WTC11 (cell line): ENCODE measurements around the gene TFF2.

Source experiments
- CREB1 ChIP-seq: sonication (generic); formaldehyde crosslinking; IDR thresholded peaks from 2 replicates; pipeline ENCODE4 v1.8.0; 2023; ENCODE audit warnings: mild to moderate bottlenecking, missing genetic modification reagents
- TF ChIP-seq, protein P1 (sequence below): fragments of 200-600 bp; IDR thresholded peaks from 2 replicates; pipeline ENCODE4 v1.8.0; 2022; ENCODE audit warnings: antibody characterized with exemption
- TF ChIP-seq, protein P2 (sequence below): sonication (generic); formaldehyde crosslinking; IDR thresholded peaks from 2 replicates; pipeline ENCODE4 v1.8.0; 2023; ENCODE audit warnings: missing genetic modification reagents

DNA sequence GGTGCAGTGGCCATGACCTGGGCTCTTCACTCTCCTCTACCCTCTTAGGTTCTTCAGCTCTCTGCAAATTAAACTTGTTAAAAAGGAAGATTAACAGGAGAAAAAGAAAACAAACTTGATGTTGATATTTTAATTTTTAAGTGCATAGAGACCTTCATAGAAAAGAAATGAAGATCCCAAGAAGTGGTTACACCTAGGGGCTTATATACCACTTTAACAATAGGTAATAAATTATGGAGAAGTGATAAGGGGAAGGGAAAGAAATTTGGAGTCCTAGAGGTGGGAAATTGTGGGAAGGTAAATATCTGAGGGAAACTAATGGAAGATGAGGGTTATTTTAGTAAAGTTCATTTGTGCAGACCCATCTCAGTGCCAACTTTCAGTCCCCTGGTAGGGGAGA, 19.1 kb downstream of the TFF2 start:
- TF ChIP-seq CREB1 (CRISPR knock-in tag) = no peak
- TF ChIP-seq, protein P1, sequence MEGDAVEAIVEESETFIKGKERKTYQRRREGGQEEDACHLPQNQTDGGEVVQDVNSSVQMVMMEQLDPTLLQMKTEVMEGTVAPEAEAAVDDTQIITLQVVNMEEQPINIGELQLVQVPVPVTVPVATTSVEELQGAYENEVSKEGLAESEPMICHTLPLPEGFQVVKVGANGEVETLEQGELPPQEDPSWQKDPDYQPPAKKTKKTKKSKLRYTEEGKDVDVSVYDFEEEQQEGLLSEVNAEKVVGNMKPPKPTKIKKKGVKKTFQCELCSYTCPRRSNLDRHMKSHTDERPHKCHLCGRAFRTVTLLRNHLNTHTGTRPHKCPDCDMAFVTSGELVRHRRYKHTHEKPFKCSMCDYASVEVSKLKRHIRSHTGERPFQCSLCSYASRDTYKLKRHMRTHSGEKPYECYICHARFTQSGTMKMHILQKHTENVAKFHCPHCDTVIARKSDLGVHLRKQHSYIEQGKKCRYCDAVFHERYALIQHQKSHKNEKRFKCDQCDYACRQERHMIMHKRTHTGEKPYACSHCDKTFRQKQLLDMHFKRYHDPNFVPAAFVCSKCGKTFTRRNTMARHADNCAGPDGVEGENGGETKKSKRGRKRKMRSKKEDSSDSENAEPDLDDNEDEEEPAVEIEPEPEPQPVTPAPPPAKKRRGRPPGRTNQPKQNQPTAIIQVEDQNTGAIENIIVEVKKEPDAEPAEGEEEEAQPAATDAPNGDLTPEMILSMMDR = no peak
- TF ChIP-seq, protein P2, sequence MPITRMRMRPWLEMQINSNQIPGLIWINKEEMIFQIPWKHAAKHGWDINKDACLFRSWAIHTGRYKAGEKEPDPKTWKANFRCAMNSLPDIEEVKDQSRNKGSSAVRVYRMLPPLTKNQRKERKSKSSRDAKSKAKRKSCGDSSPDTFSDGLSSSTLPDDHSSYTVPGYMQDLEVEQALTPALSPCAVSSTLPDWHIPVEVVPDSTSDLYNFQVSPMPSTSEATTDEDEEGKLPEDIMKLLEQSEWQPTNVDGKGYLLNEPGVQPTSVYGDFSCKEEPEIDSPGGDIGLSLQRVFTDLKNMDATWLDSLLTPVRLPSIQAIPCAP = no peak
